Prostate gland (tissue), 2 donors: ENCODE data around the gene SCN1A.

Experiments
- POLR2A ChIP-seq: fragments of 450-650 bp; IDR thresholded peaks from one replicate; pipeline ENCODE4 v1.6.1; 2016; ENCODE audit warnings: antibody characterized with exemption, mild to moderate bottlenecking
- TF ChIP-seq, protein P1 (sequence below), 4 experiments: fragments of 200-600 bp in 2 of 4; fragments of 450-650 bp in 2 of 4; sonication (generic) in 2 of 4; IDR thresholded peaks; 1 replicate in 3 of 4; 2 replicates in 1 of 4; pipeline ENCODE4 v1.5.1; 2016 to 2019; ENCODE audit warnings: antibody characterized with exemption in 4 of 4, mild to moderate bottlenecking in 2 of 4, moderate library complexity in 2 of 4

- TF ChIP-seq, protein P1, sequence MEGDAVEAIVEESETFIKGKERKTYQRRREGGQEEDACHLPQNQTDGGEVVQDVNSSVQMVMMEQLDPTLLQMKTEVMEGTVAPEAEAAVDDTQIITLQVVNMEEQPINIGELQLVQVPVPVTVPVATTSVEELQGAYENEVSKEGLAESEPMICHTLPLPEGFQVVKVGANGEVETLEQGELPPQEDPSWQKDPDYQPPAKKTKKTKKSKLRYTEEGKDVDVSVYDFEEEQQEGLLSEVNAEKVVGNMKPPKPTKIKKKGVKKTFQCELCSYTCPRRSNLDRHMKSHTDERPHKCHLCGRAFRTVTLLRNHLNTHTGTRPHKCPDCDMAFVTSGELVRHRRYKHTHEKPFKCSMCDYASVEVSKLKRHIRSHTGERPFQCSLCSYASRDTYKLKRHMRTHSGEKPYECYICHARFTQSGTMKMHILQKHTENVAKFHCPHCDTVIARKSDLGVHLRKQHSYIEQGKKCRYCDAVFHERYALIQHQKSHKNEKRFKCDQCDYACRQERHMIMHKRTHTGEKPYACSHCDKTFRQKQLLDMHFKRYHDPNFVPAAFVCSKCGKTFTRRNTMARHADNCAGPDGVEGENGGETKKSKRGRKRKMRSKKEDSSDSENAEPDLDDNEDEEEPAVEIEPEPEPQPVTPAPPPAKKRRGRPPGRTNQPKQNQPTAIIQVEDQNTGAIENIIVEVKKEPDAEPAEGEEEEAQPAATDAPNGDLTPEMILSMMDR (IDR thresholded peaks at IDR 0.05): no peak
- no peak for TF ChIP-seq POLR2A
Observed at GRCh38 chr2:166155589-166155988, 27.8 kb upstream of the SCN1A start.
